ENCODE results near the gene HNRNPF.

Gene HNRNPF

GRCh38 chr10:43419997-43420368, 11.0 kb upstream of the HNRNPF start:
- TF ChIP-seq EZH2 (IDR thresholded peaks at IDR 0.05; ENCODE audit: borderline replicate concordance, low read depth, low read length, severe bottlenecking) = no peak
- TF ChIP-seq, protein P1, sequence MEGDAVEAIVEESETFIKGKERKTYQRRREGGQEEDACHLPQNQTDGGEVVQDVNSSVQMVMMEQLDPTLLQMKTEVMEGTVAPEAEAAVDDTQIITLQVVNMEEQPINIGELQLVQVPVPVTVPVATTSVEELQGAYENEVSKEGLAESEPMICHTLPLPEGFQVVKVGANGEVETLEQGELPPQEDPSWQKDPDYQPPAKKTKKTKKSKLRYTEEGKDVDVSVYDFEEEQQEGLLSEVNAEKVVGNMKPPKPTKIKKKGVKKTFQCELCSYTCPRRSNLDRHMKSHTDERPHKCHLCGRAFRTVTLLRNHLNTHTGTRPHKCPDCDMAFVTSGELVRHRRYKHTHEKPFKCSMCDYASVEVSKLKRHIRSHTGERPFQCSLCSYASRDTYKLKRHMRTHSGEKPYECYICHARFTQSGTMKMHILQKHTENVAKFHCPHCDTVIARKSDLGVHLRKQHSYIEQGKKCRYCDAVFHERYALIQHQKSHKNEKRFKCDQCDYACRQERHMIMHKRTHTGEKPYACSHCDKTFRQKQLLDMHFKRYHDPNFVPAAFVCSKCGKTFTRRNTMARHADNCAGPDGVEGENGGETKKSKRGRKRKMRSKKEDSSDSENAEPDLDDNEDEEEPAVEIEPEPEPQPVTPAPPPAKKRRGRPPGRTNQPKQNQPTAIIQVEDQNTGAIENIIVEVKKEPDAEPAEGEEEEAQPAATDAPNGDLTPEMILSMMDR (IDR thresholded peaks at IDR 0.05; ENCODE audit: borderline replicate concordance, extremely low read depth, low read length, poor library complexity, severe bottlenecking) = no peak
- Histone ChIP-seq H3K9me3 (ENCODE audit: insufficient read depth, low read length, severe bottlenecking) (no peaks in the 10 kb centered on the region), H3K27me3 (ENCODE audit: insufficient read depth, low read length, poor library complexity) (no peaks in the 10 kb centered on the region), H3K4me3 (ENCODE audit: low read depth in 1 of 2, low read length in 2 of 2) (peak overlapping the region; percentile 6 to 61; a peak in 3 of 4 replicates), H2AFZ (ENCODE audit: low read depth, low read length) (peak overlapping the region; percentile 75), H4K20me1 (ENCODE audit: insufficient read depth, low read length) (no peaks in the 10 kb centered on the region), H3K36me3 (ENCODE audit: insufficient read depth, low read length) (no peaks in the 10 kb centered on the region), H3K9ac (ENCODE audit: low read depth, low read length) (peak overlapping the region; percentile 81), H3K27ac (ENCODE audit: low read length) (peak overlapping the region; percentile 92), H3K4me2 (ENCODE audit: insufficient read depth, low read length) (peak overlapping the region; percentile 84), H3K4me1 (ENCODE audit: insufficient read depth, low read length) (peaks cover 52% of the 10 kb centered on the region), H3K79me2 (ENCODE audit: insufficient read depth, low read length) (no peaks in the 10 kb centered on the region)
- ATAC-seq (ENCODE audit: insufficient read depth, low read depth) = no peak
- no peak for DNase-seq

DNA sequence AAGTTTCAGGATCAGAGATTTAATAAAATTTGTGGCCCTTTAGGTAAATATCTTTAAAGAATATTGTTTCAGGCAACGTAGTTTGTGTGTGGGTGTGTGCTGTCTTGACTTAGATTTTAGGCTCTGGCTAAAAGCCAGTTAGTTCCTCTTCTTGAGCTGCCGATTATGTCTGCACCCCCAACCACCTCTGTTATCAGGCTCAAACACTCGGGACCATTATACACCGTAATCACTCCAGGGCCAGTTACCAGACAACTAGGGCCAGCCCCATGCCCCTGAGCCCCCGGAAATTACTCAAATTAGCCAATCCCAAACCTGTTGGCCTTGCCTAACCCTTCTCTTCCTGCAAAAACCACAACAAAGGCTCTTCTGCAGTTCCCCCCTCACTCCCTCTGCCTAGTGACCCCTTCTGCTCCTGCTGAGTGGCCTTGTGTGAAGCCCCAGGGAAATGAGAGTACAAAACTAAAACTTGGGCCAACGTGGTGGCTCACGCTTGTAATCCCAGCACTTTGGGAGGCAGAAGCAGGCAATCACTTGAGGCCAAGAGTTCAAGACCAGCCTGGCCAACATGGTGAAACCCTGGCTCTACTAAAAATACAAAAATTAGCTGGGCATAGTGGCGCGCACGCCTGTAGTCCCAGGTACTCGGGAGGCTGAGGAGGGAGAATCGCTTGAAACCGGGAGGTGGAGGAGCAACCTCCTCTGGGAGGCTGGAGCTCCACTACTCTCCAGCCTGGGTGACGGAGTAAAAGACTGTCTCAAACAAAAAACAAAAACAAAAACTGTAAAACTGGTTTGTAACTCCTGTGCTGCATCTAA, 9.2 kb upstream of the HNRNPF start:
- H3K27me3 ChIP-seq (ENCODE audit: insufficient read depth, low read length, poor library complexity) = no peaks in the 10 kb centered on the region
- H3K27ac ChIP-seq (ENCODE audit: low read length) = peak overlapping the region; percentile 50
- no peaks in the 10 kb centered on the region for H3K9me3 ChIP-seq (ENCODE audit: insufficient read depth, low read length, severe bottlenecking)
- no peaks in the 10 kb centered on the region for H3K36me3 ChIP-seq (ENCODE audit: insufficient read depth, low read length)
- no peaks in the 10 kb centered on the region for H3K79me2 ChIP-seq (ENCODE audit: insufficient read depth, low read length)
- peaks cover 52% of the 10 kb centered on the region for H3K4me1 ChIP-seq (ENCODE audit: insufficient read depth, low read length)
- H4K20me1 ChIP-seq (ENCODE audit: insufficient read depth, low read length) = no peaks in the 10 kb centered on the region
- H3K9ac ChIP-seq (ENCODE audit: low read depth, low read length) = peak overlapping the region; percentile 13; the same call in 1 of the 2 replicates
- TF ChIP-seq EZH2 (IDR thresholded peaks at IDR 0.05; ENCODE audit: borderline replicate concordance, low read depth, low read length, severe bottlenecking) = no peak
- TF ChIP-seq, protein P1 (IDR thresholded peaks at IDR 0.05; ENCODE audit: borderline replicate concordance, extremely low read depth, low read length, poor library complexity, severe bottlenecking) = no peak
- peak; percentile 77 for DNase-seq
- ATAC-seq (ENCODE audit: insufficient read depth, low read depth) = peak; percentile 42
- H3K4me3 ChIP-seq (ENCODE audit: low read depth in 1 of 2, low read length in 2 of 2) = no peak overlapping the region
- no peak overlapping the region for H2AFZ ChIP-seq (ENCODE audit: low read depth, low read length)
- H3K4me2 ChIP-seq (ENCODE audit: insufficient read depth, low read length) = peak overlapping the region; percentile 21

DNA sequence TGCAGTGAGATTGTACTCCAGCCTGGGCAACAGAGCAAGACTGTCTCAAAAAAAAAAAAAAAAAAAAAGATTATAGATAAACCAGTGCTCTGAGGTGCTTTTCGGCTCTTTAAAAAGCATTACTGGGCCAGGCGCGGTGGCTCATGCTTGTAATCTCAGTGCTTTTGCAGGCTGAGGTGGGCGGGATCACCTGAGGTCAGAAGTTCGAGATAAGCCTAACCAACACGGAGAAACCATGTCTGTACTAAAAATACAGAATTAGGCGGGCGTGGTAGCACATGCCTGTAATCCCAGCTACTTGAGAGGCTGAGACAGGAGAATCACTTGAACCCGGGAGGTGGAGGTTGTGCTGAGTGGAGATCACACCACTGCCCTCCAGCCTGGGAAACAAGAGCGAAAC, 6.6 kb upstream of the HNRNPF start:
- DNase-seq = no peak

More for the DNA sequence above, 6.6 kb upstream of the HNRNPF start:
- Histone ChIP-seq H3K36me3 (ENCODE audit: insufficient read depth, low read length) (no peaks in the 10 kb centered on the region), H2AFZ (ENCODE audit: low read depth, low read length) (no peak overlapping the region), H4K20me1 (ENCODE audit: insufficient read depth, low read length) (no peaks in the 10 kb centered on the region), H3K79me2 (ENCODE audit: insufficient read depth, low read length) (peaks cover under 1% of the 10 kb centered on the region; the same call in 1 of the 2 replicates), H3K27me3 (ENCODE audit: insufficient read depth, low read length, poor library complexity) (no peaks in the 10 kb centered on the region), H3K4me2 (ENCODE audit: insufficient read depth, low read length) (no peak overlapping the region), H3K9ac (ENCODE audit: low read depth, low read length) (no peak overlapping the region), H3K9me3 (ENCODE audit: insufficient read depth, low read length, severe bottlenecking) (no peaks in the 10 kb centered on the region), H3K4me3 (ENCODE audit: low read depth in 1 of 2, low read length in 2 of 2) (no peak overlapping the region), H3K27ac (ENCODE audit: low read length) (no peak overlapping the region), H3K4me1 (ENCODE audit: insufficient read depth, low read length) (peaks cover 40% of the 10 kb centered on the region)
- ATAC-seq (ENCODE audit: insufficient read depth, low read depth) = no peak
- TF ChIP-seq, protein P1 (IDR thresholded peaks at IDR 0.05; ENCODE audit: borderline replicate concordance, extremely low read depth, low read length, poor library complexity, severe bottlenecking) = no peak
- TF ChIP-seq EZH2 (IDR thresholded peaks at IDR 0.05; ENCODE audit: borderline replicate concordance, low read depth, low read length, severe bottlenecking) = no peak
